Hematopoietic multipotent progenitor cell treated with erythropoietin and hydrocortisone succinate and interleukin-3 and kit ligand, for 15 days (in vitro differentiated cells): ENCODE results near the gene SPECC1.
"Not testable (repeated sequence)": the region's sequence is repeated elsewhere in the genome, so short reads cannot be mapped to it uniquely, and the experiment has no call there.

Experiments
- DNase-seq: peaks from one replicate; pipeline ENCODE4 v3.0.0-alpha.2; 2015; ENCODE audit warnings: low spot score

The SPECC1 gene

DNA sequence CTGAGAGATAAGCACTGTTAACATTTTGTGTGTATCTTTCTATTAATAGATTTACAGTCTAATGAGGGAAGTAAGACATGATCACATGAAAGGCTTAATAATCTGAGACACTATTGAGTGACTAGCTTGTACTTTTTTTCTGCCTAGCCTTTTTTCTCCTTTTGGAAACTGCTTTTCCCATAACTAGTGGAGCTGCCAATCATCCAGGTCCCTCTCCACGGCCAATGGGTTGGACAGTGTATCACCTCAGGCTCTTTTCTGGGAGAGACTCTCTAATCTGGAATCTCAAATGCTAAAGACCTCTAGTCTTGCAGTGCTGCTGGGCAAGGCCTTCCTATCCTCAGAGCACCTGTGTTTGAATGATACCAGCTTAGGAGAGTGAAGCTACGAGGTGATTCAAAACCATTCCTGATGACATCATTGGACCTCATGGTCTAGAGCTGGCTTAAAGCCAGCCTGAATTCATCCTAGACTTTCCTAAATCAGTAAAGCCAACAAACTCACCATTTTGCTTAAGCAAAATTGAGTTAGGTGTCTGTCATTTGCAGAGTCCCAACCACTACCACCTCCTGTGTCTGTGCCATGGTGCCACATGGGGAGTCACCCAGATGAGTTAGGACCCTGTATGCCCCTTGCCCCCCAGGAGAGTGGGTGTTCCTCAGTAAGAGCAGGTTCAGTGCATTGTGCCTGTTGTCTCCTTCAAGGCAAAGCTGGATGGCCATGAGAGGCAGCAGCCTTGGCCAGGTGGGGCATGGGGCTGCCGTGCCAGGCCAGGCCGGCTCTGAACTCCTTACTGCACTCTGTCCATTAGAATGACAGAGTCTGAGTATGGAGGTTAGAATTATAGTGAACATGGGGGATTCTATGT, 62.9 kb downstream of the SPECC1 start:
- peak; percentile 18 for DNase-seq

DNA sequence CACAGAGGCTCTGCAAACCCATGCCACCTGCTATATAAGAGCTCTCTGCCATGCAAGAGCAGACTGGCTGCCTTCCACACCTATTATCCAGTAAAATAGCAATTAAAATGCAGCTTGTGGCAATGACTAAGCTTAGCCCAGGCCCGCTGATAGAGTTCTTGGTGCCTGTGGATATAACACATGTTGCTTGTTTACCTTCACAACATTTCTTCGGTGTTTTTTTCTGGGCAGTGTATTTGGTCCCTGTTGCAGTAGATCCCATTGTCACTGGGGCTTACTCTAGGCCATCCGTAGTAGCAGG, 63.5 kb downstream of the SPECC1 start:
- no peak for DNase-seq

DNA sequence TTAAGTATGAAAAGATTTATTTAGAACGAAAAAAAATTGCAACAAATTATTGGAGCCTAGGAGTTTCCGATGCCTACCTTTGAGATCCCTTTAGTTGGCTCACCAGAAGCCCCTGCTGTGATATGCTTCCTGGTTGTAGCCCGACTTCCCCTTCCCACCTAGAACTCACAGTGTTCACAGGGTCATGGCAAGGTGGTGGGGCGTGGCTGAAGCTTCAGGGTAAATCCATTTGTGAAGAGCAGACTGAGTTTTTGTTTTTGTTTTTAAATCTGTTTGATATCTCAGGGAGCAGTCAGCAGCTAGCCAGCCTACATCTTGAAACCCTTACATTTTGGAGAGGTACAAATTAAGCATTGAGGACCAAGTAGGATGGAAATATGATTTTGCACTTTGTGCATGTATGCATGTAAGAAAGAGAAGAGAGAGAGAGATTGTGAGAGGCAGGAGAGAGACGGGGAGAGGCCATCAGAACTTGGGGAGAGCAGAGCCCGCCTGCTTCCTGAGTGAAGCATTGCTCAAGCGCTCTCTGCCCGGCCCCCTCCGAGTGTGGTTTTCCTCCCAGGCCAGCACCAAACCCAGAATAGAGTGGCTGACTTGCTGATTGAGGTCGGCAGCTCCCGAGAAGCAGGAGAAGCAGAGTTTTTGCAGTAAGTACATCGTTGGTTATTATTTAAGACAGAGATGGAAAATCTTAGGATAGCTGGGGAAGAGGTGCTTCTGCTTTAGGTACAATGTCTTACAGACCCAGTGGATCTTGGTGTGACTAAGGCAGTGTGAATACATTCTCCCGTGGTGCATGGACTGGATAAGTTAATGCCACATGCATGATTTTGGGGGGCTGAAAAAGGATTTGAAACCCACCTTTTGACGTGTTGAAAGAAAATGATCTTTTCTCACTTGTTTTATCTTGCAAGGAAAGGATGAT, 64.2 kb downstream of the SPECC1 start:
- DNase-seq, result no peak

DNA sequence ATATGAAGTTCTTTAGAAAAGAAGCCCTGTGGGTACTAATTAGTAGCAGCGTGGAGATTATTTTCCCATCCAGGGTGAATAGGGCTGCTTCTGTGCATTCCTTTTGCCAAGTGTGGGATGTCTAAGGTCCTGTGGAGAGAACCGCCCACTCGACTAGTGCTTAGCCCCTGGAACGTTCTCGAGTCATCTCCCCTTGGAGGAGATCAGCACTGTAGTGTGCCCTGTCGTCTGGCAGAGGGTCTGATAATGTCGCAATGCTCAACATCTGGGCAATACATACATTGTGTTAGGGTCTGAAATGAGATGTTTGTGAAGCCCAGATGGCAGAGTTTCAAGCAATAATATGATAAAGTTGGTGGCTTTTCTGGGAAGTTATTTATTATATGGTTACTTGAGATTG, 64.8 kb downstream of the SPECC1 start:
- DNase-seq, result no peak

DNA sequence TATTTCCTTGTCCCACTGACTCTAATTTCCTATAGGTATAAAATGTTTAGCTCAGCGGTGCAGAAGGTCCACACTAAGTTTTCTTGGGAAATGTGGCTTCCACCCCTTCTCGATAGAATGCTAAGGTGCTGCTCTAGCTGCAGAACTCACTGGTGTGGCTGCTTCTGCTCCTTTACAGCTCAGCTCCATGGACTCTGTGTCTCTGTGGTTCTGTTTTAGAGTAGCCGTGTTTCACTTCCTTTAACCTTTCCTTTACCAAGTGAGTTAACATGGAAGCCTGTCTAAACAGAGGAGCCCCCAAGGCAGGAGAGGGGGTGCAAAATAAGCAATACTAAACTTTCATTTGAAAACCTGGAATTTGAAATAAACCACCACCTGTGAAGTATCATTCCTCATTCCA, 65.3 kb downstream of the SPECC1 start:
- DNase-seq, result no peak

DNA sequence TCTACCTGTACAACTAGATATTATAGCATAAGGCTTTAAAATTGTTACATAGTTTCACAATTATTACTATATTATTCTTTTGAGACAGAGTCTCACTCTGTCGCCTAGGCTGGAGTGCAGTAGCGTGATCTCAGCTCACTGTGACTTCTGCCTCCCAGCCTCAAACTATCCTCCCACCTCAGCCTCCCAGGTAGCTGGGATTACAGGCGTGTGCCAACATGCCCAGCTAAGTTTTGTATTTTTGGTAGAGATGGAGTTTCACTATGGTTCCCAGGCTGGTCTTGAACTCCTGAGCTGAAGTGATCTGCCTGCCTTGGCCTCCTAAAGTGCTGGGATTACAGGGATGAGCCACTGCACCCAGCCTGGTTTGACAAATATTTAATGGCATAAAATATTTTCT, 67.0 kb downstream of the SPECC1 start:
- not testable (repeated sequence) for DNase-seq

DNA sequence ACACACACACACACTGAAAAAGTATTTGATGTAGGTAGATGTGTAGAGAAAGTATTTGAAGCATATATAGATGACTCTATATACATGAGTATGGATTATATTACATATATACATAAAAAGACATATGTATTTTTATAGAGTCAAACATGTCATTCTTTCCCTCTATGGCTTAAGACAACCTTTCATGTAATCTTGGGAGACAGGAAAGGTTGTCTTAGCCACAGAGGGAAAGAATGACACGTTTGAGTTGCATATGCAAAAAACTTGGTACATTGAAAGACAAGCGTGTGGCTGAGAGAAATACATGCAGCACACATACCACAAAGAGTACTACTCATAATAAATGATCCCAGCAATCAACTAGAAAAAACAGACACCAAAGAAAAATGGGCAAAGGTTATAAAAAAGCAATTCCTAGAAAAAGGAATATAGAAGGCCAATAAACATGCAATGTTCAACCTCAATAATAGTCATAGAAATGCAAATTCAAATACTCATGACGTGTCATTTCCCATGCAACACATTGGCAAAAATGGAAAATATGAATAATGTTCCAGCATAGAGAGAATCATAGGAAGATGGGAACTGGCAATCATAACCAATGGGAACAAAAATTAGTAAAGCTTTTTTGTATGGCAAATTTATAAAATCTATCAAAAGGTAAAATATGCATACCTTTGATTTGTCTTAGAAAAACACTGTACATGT, 69.0 kb downstream of the SPECC1 start:
- no peak for DNase-seq

DNA sequence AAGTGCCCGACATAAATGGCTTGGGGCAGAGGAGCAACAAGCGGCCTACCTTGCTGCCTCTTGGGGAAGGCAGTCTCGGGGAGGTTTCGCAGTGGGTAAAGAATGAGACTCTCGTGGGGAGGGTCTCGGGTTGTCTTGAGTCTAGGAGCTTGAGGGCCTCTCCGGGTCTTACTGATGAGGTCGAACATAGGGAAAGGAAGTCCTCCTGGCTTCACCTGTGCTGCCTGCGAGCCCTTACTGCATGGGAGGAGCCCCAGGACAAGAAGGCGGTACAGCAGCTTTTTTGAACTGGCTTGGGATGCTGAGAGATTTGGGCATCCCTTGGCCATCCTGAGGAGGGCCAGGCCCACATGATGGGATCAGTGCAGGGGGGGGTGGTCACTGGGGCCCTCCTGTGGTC, 71.4 kb downstream of the SPECC1 start:
- no peak for DNase-seq

DNA sequence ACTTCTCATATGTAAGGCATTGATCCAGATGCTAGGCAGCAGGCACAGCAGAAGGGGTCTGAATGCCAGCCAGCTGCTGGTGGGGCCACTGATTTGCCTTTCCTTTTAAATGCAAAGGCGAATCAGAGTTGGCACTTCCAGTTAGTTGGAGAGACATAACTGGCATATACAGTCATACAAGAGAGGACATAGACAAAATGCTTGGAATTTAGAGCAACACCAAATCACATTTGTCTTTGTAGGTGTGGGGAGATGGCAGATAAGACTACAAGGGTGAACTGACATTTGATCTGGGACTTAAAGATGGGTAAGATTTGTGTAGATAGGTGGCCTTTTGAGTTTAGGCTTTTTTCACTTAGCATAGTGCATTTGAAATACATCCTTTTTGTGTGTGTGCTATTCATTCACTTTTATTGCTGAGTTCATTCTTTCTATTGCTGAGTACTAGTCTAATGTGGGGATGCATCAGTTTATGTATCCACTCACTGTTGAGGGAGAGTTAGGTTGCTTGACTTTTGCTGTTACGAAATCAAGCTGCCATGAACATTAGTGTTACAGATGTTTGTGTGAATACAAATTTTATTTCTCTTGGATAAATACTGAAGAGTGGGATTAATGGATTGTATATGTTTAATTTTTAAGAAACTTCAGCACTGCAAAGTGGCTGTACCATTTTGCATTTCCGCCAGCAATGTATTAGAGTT, 74.1 kb downstream of the SPECC1 start:
- no peak for DNase-seq

DNA sequence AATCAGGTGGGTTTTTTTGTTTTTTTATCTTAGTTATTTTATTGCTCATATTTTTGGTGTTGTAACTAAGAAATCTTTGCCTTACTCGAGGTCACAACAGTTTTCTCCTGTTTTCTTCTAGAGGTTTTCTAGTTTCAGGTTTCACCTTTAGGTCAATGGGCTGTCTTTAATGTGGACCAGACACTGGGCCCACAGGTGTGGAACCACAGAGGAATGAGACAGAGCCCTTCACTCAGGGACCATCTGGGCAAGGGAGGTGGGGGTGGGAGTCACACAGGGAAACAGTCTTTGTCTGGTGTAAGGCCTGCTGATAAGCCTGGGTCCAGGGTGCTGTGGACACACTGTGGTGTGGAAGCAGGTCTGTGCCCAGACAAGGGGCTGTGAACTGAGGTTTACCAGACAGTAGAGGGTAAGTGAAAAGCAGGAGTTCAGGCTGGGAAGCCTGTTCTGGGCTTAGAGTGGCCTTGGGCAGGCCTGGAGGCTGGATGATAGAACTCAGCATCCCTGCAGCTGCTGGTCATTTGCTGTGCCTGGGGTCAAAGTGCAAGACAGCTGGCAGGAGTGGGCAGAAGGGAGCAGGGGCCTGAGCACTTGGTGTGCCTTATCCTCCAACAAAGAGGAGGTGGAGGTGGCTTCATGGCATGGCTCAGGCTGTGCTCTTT, 75.6 kb downstream of the SPECC1 start:
- no peak for DNase-seq

DNA sequence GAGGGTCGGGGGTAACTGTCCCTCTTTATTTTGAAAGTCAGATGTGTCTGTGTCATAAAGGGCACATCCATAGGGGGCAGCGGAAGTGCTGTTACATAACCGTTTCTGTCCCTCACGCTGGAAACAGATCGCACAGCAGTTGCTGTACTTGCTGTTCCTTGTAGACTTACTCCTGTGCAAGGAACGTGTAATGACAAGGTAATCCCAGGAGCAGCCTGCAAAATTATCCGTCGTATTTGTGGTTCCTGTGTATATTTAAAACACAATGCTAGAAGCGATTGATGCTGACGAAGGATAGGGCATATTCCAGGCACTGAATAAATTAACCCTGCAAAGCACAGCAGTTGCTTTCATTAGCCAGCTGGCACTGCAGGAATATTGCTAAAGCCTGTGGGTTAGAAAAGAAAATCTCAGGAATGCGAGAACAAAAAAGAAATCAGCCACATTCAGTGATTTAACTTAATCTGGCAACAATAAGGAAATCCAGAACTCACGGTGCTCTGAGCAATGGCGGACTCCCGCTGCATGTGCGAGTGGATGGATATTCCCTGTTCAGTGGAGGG, 76.2 kb downstream of the SPECC1 start:
- DNase-seq, result no peak

DNA sequence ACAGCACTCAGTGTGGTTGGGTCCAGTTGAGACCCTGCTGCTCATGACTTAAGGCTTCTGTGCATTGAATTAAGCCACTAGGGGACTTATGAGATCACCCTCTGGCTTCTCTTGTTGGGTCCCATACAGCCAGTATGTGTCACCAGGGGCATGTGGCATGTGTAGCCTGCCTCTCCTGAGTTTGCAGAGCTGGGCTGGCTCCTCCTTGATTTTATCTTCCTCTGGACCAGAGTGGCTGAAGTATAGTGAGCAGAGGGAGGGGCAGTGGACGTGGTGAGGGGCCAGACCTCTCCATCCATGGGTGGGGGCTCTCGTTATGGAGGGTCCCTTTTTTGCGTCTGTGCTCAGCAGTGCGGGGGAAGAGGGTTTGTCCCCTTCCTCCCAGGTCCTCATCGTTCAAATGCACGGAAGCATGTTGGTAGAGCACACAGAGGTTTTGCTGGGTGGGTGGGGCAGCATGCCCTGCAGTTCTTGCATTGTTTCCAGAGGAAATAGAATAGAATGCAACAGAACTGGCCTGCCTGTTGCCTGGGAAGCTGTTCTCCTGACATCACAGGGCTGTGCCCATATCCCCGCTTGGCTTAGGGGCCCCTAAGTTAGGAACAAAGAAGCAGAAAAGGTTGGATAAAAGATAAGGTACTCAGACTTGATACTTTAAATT, 77.4 kb downstream of the SPECC1 start:
- DNase-seq, result peak; percentile 33

DNA sequence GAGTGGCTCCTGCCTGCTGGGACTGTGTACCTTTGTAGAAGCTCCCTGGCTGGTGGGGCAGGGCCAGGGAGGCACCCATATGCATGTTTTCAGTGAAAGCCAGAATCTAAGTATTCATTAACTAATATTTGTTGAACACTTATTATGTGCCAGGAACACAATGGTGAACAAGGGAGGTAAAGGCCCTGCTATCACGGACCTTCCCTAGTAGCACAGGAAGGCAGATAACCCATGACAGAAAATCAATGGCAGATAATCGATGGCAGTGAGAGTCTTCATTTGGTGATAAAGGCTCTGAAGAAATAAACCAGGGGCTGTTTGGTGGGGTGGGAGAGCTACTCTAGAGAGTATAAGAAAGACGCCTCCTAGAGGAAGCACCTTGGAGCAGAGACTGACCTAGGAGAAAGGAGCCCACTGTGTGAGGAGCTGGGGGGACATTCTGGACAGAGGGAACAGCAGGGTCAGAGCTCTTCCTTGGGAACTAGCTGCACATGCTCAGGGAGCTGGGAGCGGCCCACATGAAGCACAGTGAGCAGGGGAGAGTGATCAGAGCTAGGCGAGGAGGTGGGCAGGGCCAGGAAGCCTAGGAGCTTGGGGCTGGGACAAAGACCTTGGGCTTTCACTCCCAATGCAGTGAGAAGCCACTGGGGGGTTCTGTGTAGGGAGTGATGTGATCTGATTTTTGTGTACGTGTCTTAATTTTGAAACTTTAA, 78.5 kb downstream of the SPECC1 start:
- DNase-seq, result no peak

DNA sequence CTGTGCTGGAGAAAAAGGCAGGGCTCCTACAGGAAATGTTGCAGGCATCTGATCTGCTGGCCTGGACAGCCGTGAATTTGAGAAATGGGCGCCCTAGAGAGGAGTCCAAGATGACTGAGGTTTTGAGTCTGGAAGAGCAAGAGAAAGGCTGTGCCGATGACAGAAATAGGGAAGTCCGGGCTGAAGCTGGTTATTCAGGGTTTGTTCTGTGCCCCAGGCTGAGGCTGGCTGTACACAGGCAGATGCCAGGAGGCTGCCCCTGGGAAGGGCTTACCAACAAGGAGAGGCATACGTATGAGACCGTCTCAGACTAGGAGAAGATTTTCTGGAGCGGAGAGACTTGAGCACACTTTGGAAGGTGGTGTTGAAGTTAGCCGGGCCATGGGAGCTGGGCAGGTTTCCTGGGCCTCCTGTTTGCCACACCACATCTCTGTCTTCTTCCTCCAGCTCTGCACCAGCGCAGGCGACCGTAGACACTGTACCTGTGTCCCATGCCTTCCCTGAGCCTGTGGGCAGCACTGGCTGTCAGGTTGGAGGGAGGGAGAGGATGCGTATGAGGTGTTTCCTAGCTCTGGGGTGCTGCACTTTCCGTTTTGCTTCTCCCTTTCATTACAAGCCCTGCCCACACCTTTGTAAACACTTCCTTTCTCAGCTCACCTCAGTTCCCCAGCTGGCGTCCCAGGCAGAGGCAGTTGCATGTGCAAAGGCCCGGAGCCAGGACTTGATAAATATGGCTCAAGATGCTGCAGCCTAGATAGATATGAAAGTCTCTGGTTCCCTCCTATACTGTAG, 80.8 kb downstream of the SPECC1 start:
- no peak for DNase-seq

DNA sequence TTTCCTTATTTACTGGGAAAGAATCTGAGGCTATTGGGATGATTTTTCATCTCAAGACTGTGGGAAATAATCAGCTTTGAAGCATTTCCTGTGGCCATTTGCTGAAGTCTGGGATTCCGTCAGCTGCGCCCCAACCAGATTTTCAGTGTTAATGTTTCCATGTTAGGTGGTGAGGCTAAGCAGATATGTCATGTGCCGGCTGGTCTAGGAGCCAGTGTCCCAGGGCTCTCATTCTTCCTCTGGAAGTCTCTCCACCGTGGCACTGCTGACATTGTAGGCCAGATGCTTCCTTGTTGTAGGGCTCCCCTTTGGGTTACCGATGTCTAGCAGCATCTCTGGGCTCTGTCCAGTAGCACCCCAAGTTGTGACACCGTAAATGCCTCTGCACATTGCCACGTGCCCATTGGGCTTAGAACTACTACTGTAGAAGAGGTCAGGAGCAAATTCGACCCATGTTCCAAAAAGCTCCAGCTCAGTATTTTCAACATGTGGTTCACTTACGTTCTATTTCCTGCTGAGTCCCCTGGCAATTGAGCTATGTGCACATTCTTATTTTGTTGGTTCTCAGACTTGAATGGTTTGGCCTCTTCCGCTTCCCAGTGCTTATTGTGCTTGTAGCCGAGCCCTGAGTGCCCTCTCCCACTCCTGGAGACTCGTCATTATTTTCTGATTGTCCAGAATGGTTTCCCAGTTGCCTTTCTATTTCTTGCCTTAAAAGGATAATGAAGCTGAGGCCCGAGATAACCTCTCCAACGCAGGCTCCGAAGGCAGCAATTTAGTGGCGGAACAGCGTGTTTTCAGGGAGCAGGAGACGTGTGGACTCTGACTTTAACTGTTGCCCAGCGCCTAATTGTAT, 82.2 kb downstream of the SPECC1 start:
- DNase-seq, result no peak

DNA sequence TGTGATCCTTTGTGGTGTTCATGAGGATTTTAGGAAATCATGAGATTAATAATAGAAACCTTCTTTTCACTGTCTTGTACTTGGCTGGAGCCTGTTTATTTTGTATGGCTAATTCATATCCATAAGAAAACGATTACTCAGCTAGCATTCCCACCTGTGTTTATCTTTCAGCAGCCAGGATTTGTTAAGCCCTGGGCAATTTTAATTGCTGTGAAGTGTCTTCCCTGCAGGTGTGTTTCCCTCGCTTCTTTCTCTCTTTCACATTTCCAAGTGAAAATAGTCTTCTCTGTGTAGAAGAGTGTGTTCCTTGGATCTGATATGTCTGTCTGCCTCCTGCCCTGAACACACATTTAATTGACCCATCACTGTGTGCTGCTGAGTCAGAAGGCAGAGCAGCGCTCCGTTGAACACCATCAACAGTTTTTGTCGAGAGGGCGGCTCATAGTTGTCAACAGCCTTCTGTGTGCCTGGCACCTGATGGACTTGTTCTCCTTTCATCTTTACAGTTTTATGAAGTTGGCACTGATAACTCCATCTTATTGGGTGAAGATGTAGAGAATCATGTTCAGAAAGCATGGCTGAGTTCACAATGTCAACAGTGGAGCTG, 83.2 kb downstream of the SPECC1 start:
- DNase-seq, result no peak

DNA sequence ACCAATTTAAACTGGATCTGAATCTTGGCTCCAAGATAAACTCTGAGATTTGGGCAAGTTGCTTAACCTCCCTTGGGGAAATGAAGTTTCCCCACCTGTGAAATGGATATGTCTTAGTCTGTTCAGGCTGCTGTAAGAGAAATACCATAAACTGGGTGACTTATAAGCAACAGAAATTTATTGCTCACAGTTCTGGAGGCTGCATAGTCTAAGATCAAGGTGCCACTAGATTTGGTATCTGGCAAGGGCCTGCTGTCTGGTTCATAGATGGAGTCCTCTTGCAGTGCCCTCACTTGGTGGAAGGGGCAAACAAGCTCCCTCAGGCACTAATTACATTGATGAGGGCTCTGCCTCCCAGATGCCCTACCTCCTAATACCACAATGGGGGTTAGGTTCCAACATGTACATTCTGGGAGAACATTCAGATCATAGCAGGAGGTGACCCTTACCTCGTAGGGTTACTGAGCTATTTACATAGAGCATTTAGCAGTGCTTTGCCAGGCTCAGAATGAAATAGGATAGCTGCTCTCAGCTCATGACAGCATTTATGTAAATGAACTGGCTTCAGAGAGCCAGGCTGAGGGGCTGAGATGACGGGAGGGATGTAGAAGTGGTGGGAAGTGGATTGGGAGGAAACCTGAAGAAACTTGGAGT, 83.9 kb downstream of the SPECC1 start:
- no peak for DNase-seq
